NT2/D1 (cell line): ENCODE measurements around the gene SUPT7L.

Experiments
- DNase-seq: peaks from one replicate; pipeline ENCODE4 v3.0.0-alpha.2; 2011; ENCODE audit warnings: low read depth, low spot score
- H3K27me3 ChIP-seq: 2 replicates; pipeline ENCODE4 v1.6.0; 2011; ENCODE audit warnings: mild to moderate bottlenecking; ENCODE audit not compliant: insufficient read length, insufficient read depth
- H3K36me3 ChIP-seq: 2 replicates; pipeline ENCODE4 v1.6.1; 2011; ENCODE audit warnings: mild to moderate bottlenecking, low read length, mixed read lengths; ENCODE audit not compliant: insufficient read depth, insufficient read length
- H3K4me1 ChIP-seq: 2 replicates; pipeline ENCODE4 v1.5.1; 2011; ENCODE audit not compliant: insufficient read depth, insufficient read length
- H3K4me3 ChIP-seq: 2 replicates; pipeline ENCODE4 v1.5.1; 2011; ENCODE audit warnings: low read depth; ENCODE audit not compliant: insufficient read length
- H3K9ac ChIP-seq: 2 replicates; pipeline ENCODE4 v1.6.0; 2011; ENCODE audit warnings: low read depth; ENCODE audit not compliant: insufficient read length
- H3K9me3 ChIP-seq: 2 replicates; pipeline ENCODE4 v1.5.1; 2011; ENCODE audit warnings: mild to moderate bottlenecking, low read length; ENCODE audit not compliant: insufficient read depth
- SUZ12 ChIP-seq: IDR thresholded peaks from 2 replicates; pipeline ENCODE4 v1.6.1; 2011; ENCODE audit not compliant: insufficient read length, insufficient read depth; ENCODE audit errors: extremely low read depth
- YY1 ChIP-seq: IDR thresholded peaks from 2 replicates; pipeline ENCODE4 v1.6.1; 2011; ENCODE audit not compliant: insufficient read length, insufficient read depth
- ZNF274 ChIP-seq: IDR thresholded peaks from 2 replicates; pipeline ENCODE4 v1.6.1; 2011; ENCODE audit warnings: mild to moderate bottlenecking, low read depth, low read length

SUPT7L gene

DNA sequence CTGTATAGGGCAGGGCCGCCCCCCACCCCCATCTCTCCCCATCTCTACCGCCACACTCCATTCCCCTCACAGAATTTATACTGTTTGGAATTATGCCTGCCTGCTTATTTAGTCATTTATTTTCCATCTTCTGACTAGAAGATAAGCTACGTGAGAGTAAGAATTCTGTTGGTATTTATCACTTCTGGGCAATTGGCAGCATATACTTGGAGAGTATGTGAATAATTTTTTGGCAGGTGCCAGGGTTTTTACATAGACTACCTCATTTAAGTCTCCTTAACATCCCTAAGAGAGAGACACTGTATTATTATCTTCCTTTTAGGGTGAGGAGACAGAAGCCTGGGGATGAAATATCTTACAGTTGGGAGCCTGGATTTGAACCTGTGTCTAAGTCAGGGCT, 45.3 kb upstream of the SUPT7L start:
- no peak overlapping the region for H3K9ac ChIP-seq
- H3K4me3 ChIP-seq, result no peak overlapping the region
- no peaks in the 10 kb centered on the region for H3K36me3 ChIP-seq
- H3K9me3 ChIP-seq, result no peaks in the 10 kb centered on the region
- DNase-seq, result no peak
- TF ChIP-seq SUZ12 (no peak), YY1 (no peak), ZNF274 (no peak)
- H3K4me1 ChIP-seq, result no peaks in the 10 kb centered on the region
- H3K27me3 ChIP-seq, result no peaks in the 10 kb centered on the region

DNA sequence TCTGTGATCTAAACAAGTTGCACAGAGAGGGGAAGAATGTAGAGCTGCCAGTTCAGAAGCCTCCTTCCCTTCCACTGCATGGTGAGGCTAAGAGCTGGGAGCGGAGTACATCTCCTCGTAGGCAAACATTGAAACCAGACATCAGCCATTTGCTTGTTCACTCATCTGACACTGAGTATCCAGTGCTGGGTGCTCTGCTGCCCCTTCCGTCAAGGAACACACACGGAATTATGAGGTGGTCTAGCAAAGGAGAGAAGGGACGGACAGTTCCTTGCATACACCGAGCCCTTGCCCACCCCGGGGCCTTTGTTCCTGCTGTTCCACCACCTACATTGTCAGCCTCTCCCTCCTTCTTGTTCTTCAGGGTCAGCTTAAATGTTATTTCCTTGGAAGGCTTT, 44.8 kb upstream of the SUPT7L start:
- no peaks in the 10 kb centered on the region for H3K27me3 ChIP-seq
- H3K36me3 ChIP-seq, result no peaks in the 10 kb centered on the region
- no peak overlapping the region for H3K9ac ChIP-seq
- H3K9me3 ChIP-seq, result no peaks in the 10 kb centered on the region
- TF ChIP-seq SUZ12 (no peak), ZNF274 (no peak), YY1 (no peak)
- no peak overlapping the region for H3K4me3 ChIP-seq
- H3K4me1 ChIP-seq, result no peaks in the 10 kb centered on the region
- no peak for DNase-seq

GRCh38 chr2:27707462-27708256, 44.2 kb upstream of the SUPT7L start:
- no peak overlapping the region for H3K4me3 ChIP-seq
- H3K9me3 ChIP-seq, result no peaks in the 10 kb centered on the region
- no peaks in the 10 kb centered on the region for H3K27me3 ChIP-seq
- no peaks in the 10 kb centered on the region for H3K4me1 ChIP-seq
- DNase-seq, result no peak
- no peak overlapping the region for H3K9ac ChIP-seq
- TF ChIP-seq YY1 (no peak), SUZ12 (no peak), ZNF274 (no peak)
- no peaks in the 10 kb centered on the region for H3K36me3 ChIP-seq

DNA sequence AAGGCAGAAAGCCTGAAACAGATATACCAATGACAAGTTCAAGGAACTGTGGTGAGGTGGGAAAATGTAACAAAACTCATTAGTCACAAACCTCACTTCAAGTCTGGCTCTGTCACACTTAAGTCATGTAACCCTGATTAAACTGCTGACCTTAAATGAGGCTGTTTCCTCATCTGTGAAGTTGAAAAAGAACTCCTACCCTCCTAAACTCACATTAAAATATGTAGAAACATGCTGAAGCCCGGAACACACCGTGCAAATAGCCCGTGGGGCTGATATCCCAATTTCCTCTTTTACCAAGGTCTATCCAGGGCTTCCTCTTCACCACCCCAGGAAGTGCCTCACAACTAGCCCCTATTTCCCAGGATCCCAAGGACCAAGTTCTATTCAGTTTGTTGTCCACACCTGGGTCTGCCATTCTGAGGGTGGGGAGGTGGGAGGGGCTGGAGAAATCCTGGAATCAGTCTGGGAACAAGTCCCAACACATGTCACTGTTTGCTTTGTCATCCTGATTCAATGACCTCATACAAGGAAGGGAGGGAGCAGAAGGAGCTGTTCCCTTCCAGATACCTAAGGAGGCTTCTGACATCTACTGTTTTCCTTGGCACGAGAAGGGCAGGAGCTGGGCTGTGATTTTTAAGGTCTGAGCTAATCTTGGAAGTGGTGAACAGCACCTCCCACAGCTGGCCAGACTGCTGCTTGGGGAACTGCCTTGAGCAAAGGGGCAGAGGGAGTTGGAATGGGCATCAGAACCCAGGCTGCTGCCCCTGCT, 42.6 kb upstream of the SUPT7L start:
- TF ChIP-seq SUZ12, result no peak
- no peak for TF ChIP-seq YY1
- TF ChIP-seq ZNF274, result no peak
- Histone ChIP-seq H3K4me1 (no peaks in the 10 kb centered on the region), H3K9me3 (no peaks in the 10 kb centered on the region), H3K4me3 (no peak overlapping the region), H3K36me3 (no peaks in the 10 kb centered on the region), H3K27me3 (no peaks in the 10 kb centered on the region), H3K9ac (no peak overlapping the region)
- no peak for DNase-seq

DNA sequence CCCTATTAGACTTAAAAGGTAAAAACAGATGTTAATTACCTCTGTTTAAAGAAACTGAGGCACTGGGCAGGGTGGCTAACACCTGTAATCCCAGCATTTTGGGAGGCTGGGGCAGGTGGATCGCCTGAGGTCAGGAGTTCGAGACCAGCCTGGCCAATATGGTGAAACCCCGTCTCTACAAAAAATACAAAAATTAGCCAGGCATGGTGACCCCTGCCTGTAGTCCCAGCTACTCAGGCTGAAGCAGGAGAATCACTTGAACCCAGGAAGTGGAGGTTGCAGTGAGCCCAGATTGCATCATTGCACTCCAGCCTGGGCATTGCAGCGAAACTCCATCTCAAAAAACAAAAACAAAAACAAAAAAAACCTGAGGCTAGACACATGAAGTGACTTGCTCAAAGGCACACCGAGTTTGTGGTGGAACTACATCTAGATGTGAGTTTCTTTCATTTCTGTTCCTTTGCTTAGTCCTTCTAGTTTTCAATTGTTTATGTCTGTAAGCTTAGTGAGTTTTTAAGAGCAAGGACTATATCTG, 41.0 kb upstream of the SUPT7L start:
- TF ChIP-seq SUZ12 (no peak), ZNF274 (no peak), YY1 (no peak)
- Histone ChIP-seq H3K9ac (no peak overlapping the region), H3K4me1 (no peaks in the 10 kb centered on the region), H3K36me3 (no peaks in the 10 kb centered on the region), H3K4me3 (no peak overlapping the region), H3K27me3 (no peaks in the 10 kb centered on the region), H3K9me3 (no peaks in the 10 kb centered on the region)
- DNase-seq, result no peak

DNA sequence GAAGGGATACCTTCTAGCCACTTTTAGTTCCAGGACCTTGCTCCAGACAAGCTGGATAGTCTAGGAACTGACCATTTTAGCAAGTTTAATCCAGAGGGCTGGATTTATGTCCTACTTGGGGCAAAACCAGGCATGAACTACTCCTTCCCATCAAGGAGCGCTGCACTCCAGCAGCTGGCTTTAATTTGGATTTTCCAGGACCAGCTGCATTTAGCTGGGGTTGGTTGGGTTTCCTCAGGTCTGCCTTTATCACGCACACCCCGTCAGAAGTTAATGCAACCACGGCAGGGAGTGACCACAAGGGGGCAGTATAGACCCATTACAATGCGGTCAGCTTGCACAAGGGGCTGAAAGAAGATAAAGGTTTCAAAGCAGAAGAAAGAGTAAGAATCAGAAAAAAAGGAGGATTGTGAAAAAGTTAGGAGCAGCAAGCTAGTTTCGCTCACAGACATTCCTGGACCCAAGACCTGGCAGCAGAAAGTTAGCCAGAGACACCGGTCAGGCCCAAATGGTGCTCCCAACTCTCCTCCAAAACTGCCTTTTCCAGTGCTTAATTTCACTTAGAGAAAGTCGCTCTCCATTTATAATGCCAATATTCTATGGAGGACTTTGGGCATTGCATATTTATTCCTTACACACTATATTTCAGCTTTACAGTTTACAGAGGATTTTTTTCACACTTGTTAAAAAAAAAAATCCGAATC, 40.4 kb upstream of the SUPT7L start:
- H3K9me3 ChIP-seq, result no peaks in the 10 kb centered on the region
- H3K36me3 ChIP-seq, result no peaks in the 10 kb centered on the region
- H3K4me1 ChIP-seq, result no peaks in the 10 kb centered on the region
- peak; percentile 83 for DNase-seq
- no peak for TF ChIP-seq ZNF274
- no peak for TF ChIP-seq SUZ12
- no peak for TF ChIP-seq YY1
- H3K4me3 ChIP-seq, result no peak overlapping the region
- no peaks in the 10 kb centered on the region for H3K27me3 ChIP-seq
- H3K9ac ChIP-seq, result no peak overlapping the region

DNA sequence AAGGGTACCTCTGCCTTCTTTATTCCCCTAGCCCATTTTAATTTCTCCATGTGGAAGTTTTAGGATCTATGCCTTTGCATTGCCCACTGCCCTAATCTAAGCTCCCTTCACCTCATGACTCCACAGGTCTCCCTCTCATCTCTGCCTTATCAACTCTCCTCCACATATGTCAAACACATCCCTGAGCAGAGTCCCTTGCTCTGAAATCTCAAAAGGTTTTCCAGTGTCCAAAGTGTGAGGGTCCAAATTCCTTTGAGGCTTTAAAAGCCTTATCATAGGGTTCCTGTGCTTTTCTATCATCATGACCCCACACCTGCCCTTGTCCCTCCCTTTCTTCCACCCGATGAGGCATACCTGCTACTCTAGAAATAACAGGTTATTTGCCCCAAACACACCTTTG, 38.9 kb upstream of the SUPT7L start:
- H3K36me3 ChIP-seq, result peaks cover 6% of the 10 kb centered on the region
- no peak overlapping the region for H3K4me3 ChIP-seq
- no peaks in the 10 kb centered on the region for H3K4me1 ChIP-seq
- TF ChIP-seq SUZ12 (no peak), ZNF274 (no peak), YY1 (no peak)
- no peaks in the 10 kb centered on the region for H3K27me3 ChIP-seq
- no peak overlapping the region for H3K9ac ChIP-seq
- no peaks in the 10 kb centered on the region for H3K9me3 ChIP-seq
- no peak for DNase-seq
